Left cardiac atrium (tissue), 4 donors: ENCODE measurements around the gene LAYN. TPM values are rescaled to one million over a fixed set of nuclear protein-coding genes. Genes with fewer than 3 reads are reported as not detected.

Experiments
- ATAC-seq, 2 donors: fragments of 200-7000 bp; cut with Tn5 transposase; one replicate each; pipeline ENCODE4 v1.9.1; 2020; ENCODE audit warnings: mild to moderate bottlenecking in 2 of 2, moderate library complexity in 2 of 2
- DNase-seq: peaks from one replicate; pipeline ENCODE4 v3.0.0-alpha.2; 2020
- intact Hi-C, 2 donors: fragments of 100-400 bp; cut with DNase I; formaldehyde crosslinking; loops; one replicate each; pipeline versions ENCODE4 v1.14.1 to v1.15.1; 2022 to 2023
- total RNA-seq, 2 donors: library from RNA; stranded (reverse); fragmentation: NEBNext Ultra II Directional; extraction: Animal tissue kit (Norgen Biotek cat#: 25700); gene quantifications; one replicate each; pipeline ENCODE4 v1.2.1, GENCODE V29; 2021
- donor health status: DM: no; HTN: yes; CAD: no.
- donor health status: DM: no; HTN: yes; CAD: no; lungs with severe emphysema.
- donor health status: DM: yes; HTN: yes; CAD: no.
- donor health status: Dilated cardiomyopathy.

Gene LAYN
- total RNA-seq, 2 donors from 2014 or later = 3.5 to 5.8 TPM

GRCh38 chr11:111557425-111558111, 17.0 kb downstream of the LAYN start:
- DNase-seq = no peak
- peak in 1 of 2 donors; percentile 58 for ATAC-seq
- intact Hi-C loops = no loop called here

GRCh38 chr11:111559800-111560464, 19.4 kb downstream of the LAYN start:
- ATAC-seq = no peak
- intact Hi-C loops = no loop called here
- no peak for DNase-seq

- DNase-seq (no peak), ATAC-seq (peak in 1 of 2 donors; percentile 3)
- intact Hi-C loops = no loop called here
Observed at GRCh38 chr11:111560800-111561199, 20.3 kb downstream of the LAYN start.

GRCh38 chr11:111561306-111561705, 20.8 kb downstream of the LAYN start:
- ATAC-seq = no peak
- intact Hi-C loops = no loop called here
- DNase-seq = no peak

- peak in 1 of 2 donors; percentile 50 for ATAC-seq
- no peak for DNase-seq
- intact Hi-C loops = no loop called here
Observed at GRCh38 chr11:111561791-111562325, 21.3 kb downstream of the LAYN start.

GRCh38 chr11:111562692-111563389, 22.3 kb downstream of the LAYN start:
- intact Hi-C loops = no loop called here
- ATAC-seq = no peak

GRCh38 chr11:111565114-111565720, 24.7 kb downstream of the LAYN start:
- ATAC-seq (peak; percentile 36 to 55), DNase-seq (peak; percentile 48)
- intact Hi-C loops = loop anchor here in 1 of 2 donors (2.0 kb wide), 1 partner anchor 276 kb away; no protein-coding TSS in a partner anchor

More at GRCh38 chr11:111562692-111563389, 22.3 kb downstream of the LAYN start:
- no peak for DNase-seq

- intact Hi-C loops = loop anchor here in 1 of 2 donors (2.0 kb wide), 1 partner anchor 276 kb away; no protein-coding TSS in a partner anchor
- no peak for DNase-seq
- no peak for ATAC-seq
Observed at GRCh38 chr11:111566324-111566723, 25.8 kb downstream of the LAYN start.

- intact Hi-C loops = no loop called here
- DNase-seq (no peak), ATAC-seq (no peak)
Observed at GRCh38 chr11:111569476-111569875, 29.0 kb downstream of the LAYN start.

- ATAC-seq = no peak
- DNase-seq = no peak
- intact Hi-C loops = no loop called here
Observed at GRCh38 chr11:111570796-111571195, 30.3 kb downstream of the LAYN start.

GRCh38 chr11:111571829-111572501, 31.4 kb downstream of the LAYN start:
- DNase-seq = no peak
- intact Hi-C loops = no loop called here
- no peak for ATAC-seq

- DNase-seq = no peak
- intact Hi-C loops = no loop called here
- ATAC-seq = no peak
Observed at GRCh38 chr11:111572581-111572980, 32.1 kb downstream of the LAYN start.

- intact Hi-C loops = no loop called here
- no peak for DNase-seq
- peak; percentile 56 to 88 for ATAC-seq
Observed at GRCh38 chr11:111573821-111574249, 33.3 kb downstream of the LAYN start.

- DNase-seq (no peak), ATAC-seq (peak; percentile 42 to 53)
- intact Hi-C loops = no loop called here
Observed at GRCh38 chr11:111574373-111575225, 34.1 kb downstream of the LAYN start.

- intact Hi-C loops = no loop called here
- DNase-seq (no peak), ATAC-seq (no peak)
Observed at GRCh38 chr11:111575740-111576139, 35.2 kb downstream of the LAYN start.

GRCh38 chr11:111577821-111578220, 37.3 kb downstream of the LAYN start:
- no peak for DNase-seq
- intact Hi-C loops = no loop called here
- ATAC-seq = no peak

GRCh38 chr11:111581341-111581740, 40.8 kb downstream of the LAYN start:
- intact Hi-C loops = no loop called here
- DNase-seq (no peak), ATAC-seq (no peak)

GRCh38 chr11:111582163-111582562, 41.6 kb downstream of the LAYN start:
- ATAC-seq (no peak), DNase-seq (no peak)
- intact Hi-C loops = no loop called here
